HG03196 (cell line): ENCODE measurements around the gene CLDN7.
A peak's percentile ranks its signal among the peaks of the same experiment; 100 is the strongest.
"Not testable (repeated sequence)": the region's sequence is repeated elsewhere in the genome, so short reads cannot be mapped to it uniquely, and the experiment has no call there.

Experiments
- ATAC-seq: cut with Tn5 transposase; IDR thresholded peaks from one replicate; pipeline ENCODE4 v1.9.1; 2021; ENCODE audit not compliant: unreplicated experiment

CLDN7 gene

GRCh38 chr17:7256766-7257456 is 5.4 kb downstream of the CLDN7 start:
- ATAC-seq: no peak

GRCh38 chr17:7254511-7254910 is 7.8 kb downstream of the CLDN7 start:
- no peak for ATAC-seq

GRCh38 chr17:7253082-7253481 is 9.2 kb downstream of the CLDN7 start:
- no peak for ATAC-seq

GRCh38 chr17:7252176-7253043 is 9.9 kb downstream of the CLDN7 start, which contains the start of gene ELP5:
Gene ELP5 (plus strand): TSS chr17:7252215. CDS start chr17:7252551, 336 bp downstream.
- peak; percentile 54 for ATAC-seq

GRCh38 chr17:7251661-7252175 is 10.6 kb downstream of the CLDN7 start, which contains the start of gene CTDNEP1:
Gene CTDNEP1 (minus strand): TSS chr17:7251734. CDS start chr17:7251296, 438 bp downstream.
- ATAC-seq: peak; percentile 85

GRCh38 chr17:7250695-7251627 is 11.3 kb downstream of the CLDN7 start:
- ATAC-seq: no peak

GRCh38 chr17:7249830-7250229 is 12.4 kb downstream of the CLDN7 start:
- no peak for ATAC-seq

GRCh38 chr17:7249214-7249613 is 13.1 kb downstream of the CLDN7 start:
- no peak for ATAC-seq

- ATAC-seq: no peak
Measured at GRCh38 chr17:7248796-7249195, 13.5 kb downstream of the CLDN7 start.

- ATAC-seq: no peak
Measured at GRCh38 chr17:7246779-7247178, 15.5 kb downstream of the CLDN7 start.

- ATAC-seq: not testable (repeated sequence)
Measured at GRCh38 chr17:7243838-7244237, 18.4 kb downstream of the CLDN7 start.

- no peak for ATAC-seq
Measured at GRCh38 chr17:7243453-7243729, 18.9 kb downstream of the CLDN7 start.

GRCh38 chr17:7242717-7243452 is 19.4 kb downstream of the CLDN7 start:
- peak; percentile 40 for ATAC-seq

- ATAC-seq: peak; percentile 37
Measured at GRCh38 chr17:7241783-7242716, 20.2 kb downstream of the CLDN7 start, which contains the start of gene GABARAP. Gene GABARAP (minus strand): TSS chr17:7242449. CDS start chr17:7242330, 119 bp downstream.

- ATAC-seq: no peak
Measured at GRCh38 chr17:7241090-7241733, 21.1 kb downstream of the CLDN7 start.

GRCh38 chr17:7240375-7240774 is 21.9 kb downstream of the CLDN7 start:
- ATAC-seq: no peak

- peak; percentile 51 for ATAC-seq
Measured at GRCh38 chr17:7239091-7240027, 22.9 kb downstream of the CLDN7 start, which contains the start of gene PHF23. Gene PHF23 (minus strand): TSS chr17:7239457. CDS start chr17:7239279, 178 bp downstream.
